Endothelial cell of umbilical vein (primary cell): ENCODE measurements around the gene SSB.

Source experiments
- EZH2 ChIP-seq: IDR thresholded peaks from 2 replicates; pipeline ENCODE4 v1.6.1; 2012; ENCODE audit warnings: borderline replicate concordance, low read depth, mild to moderate bottlenecking, moderate library complexity, low read length, inconsistent platforms; ENCODE audit not compliant: severe bottlenecking
- POLR2A ChIP-seq: IDR thresholded peaks from 2 replicates; pipeline ENCODE4 v1.6.1; 2012; ENCODE audit warnings: low read depth, mild to moderate bottlenecking, control low read depth, low read length
- TF ChIP-seq, protein P1 (sequence below), 2 donors: IDR thresholded peaks; 1 replicate in 1 of 2; 2 replicates in 1 of 2; pipeline ENCODE4 v1.5.1; 2011; ENCODE audit warnings: low read length in 2 of 2, mild to moderate bottlenecking in 2 of 2, moderate library complexity in 2 of 2, control low read depth in 1 of 2, inconsistent platforms in 1 of 2, low read depth in 1 of 2; ENCODE audit not compliant: insufficient read depth in 1 of 2; ENCODE audit errors: extremely low read depth in 1 of 2

DNA sequence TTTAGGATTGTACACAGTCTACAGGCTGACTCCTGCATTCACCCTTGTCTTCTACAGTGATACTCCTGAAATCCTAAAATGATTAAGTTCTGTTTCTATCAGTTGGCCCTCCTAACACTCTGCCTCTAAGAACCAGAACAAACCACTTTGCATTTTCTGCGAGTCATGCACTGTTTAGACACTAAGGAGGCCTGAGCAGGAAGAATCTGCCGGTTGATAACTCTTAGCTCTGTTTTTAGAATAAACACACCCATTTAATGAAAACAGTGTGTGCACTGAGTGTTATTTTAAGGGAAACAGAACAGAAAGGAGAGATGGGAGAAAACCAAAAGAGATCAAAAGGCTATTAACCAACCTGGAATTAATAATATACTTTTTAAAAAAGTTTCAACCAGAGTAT lies 22.9 kb upstream of the SSB start:
- TF ChIP-seq, protein P1, sequence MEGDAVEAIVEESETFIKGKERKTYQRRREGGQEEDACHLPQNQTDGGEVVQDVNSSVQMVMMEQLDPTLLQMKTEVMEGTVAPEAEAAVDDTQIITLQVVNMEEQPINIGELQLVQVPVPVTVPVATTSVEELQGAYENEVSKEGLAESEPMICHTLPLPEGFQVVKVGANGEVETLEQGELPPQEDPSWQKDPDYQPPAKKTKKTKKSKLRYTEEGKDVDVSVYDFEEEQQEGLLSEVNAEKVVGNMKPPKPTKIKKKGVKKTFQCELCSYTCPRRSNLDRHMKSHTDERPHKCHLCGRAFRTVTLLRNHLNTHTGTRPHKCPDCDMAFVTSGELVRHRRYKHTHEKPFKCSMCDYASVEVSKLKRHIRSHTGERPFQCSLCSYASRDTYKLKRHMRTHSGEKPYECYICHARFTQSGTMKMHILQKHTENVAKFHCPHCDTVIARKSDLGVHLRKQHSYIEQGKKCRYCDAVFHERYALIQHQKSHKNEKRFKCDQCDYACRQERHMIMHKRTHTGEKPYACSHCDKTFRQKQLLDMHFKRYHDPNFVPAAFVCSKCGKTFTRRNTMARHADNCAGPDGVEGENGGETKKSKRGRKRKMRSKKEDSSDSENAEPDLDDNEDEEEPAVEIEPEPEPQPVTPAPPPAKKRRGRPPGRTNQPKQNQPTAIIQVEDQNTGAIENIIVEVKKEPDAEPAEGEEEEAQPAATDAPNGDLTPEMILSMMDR (IDR thresholded peaks at IDR 0.05; ENCODE audit: extremely low read depth in 1 of 2, insufficient read depth in 1 of 2, low read depth in 1 of 2, low read length in 2 of 2): no peak
- TF ChIP-seq EZH2 (no peak), POLR2A (no peak)
